C1 segment of cervical spinal cord (tissue), 14 donors: Measurements from ENCODE around the gene RPS6KA2.
"Not testable (repeated sequence)": the region's sequence is repeated elsewhere in the genome, so short reads cannot be mapped to it uniquely, and the experiment has no call there.

Experiments
- DNase-seq, 14 donors: peaks; one replicate each; lab custom pipeline; 2025; lab: John Stamatoyannopoulos, UW

RPS6KA2 gene

GRCh38 chr6:166556863-166557322, 70.2 kb downstream of the RPS6KA2 start:
- peak; percentile 24 to 99 (median 88) for DNase-seq

- DNase-seq = no peak
Observed at GRCh38 chr6:166556336-166556735, 70.7 kb downstream of the RPS6KA2 start.

GRCh38 chr6:166555086-166555485, 72.0 kb downstream of the RPS6KA2 start:
- DNase-seq = no peak

GRCh38 chr6:166554316-166554715, 72.7 kb downstream of the RPS6KA2 start:
- DNase-seq = no peak

- DNase-seq = peak in 3 of 14 donors; percentile 52 to 58 (median 54)
Observed at GRCh38 chr6:166553563-166554271, 73.3 kb downstream of the RPS6KA2 start.

GRCh38 chr6:166552600-166552999, 74.5 kb downstream of the RPS6KA2 start:
- DNase-seq = no peak

GRCh38 chr6:166551754-166552495, 75.1 kb downstream of the RPS6KA2 start:
- no peak for DNase-seq

GRCh38 chr6:166546653-166547052, 80.4 kb downstream of the RPS6KA2 start:
- DNase-seq = no peak

- DNase-seq = no peak
Observed at GRCh38 chr6:166545156-166546034, 81.7 kb downstream of the RPS6KA2 start.

GRCh38 chr6:166544296-166544605, 82.8 kb downstream of the RPS6KA2 start:
- DNase-seq = no peak

GRCh38 chr6:166543603-166544295, 83.3 kb downstream of the RPS6KA2 start:
- DNase-seq = no peak

GRCh38 chr6:166542580-166542912, 84.5 kb downstream of the RPS6KA2 start:
- DNase-seq = no peak

GRCh38 chr6:166541876-166542579, 85.0 kb downstream of the RPS6KA2 start:
- DNase-seq = no peak

GRCh38 chr6:166541366-166541765, 85.7 kb downstream of the RPS6KA2 start:
- no peak for DNase-seq

- DNase-seq = no peak
Observed at GRCh38 chr6:166540631-166541331, 86.3 kb downstream of the RPS6KA2 start.

GRCh38 chr6:166539543-166539942, 87.5 kb downstream of the RPS6KA2 start:
- no peak for DNase-seq

GRCh38 chr6:166539011-166539385, 88.1 kb downstream of the RPS6KA2 start:
- not testable (repeated sequence) for DNase-seq

- DNase-seq = no peak
Observed at GRCh38 chr6:166538297-166539010, 88.6 kb downstream of the RPS6KA2 start.

- no peak for DNase-seq
Observed at GRCh38 chr6:166534658-166535406, 92.2 kb downstream of the RPS6KA2 start.
